HS-27A (cell line): ENCODE results near the gene AATF.

ENCODE experiments used
- DNase-seq: peaks from one replicate; pipeline ENCODE4 v3.0.0-alpha.2; 2012; ENCODE audit warnings: low read depth, missing footprints

AATF gene

DNA sequence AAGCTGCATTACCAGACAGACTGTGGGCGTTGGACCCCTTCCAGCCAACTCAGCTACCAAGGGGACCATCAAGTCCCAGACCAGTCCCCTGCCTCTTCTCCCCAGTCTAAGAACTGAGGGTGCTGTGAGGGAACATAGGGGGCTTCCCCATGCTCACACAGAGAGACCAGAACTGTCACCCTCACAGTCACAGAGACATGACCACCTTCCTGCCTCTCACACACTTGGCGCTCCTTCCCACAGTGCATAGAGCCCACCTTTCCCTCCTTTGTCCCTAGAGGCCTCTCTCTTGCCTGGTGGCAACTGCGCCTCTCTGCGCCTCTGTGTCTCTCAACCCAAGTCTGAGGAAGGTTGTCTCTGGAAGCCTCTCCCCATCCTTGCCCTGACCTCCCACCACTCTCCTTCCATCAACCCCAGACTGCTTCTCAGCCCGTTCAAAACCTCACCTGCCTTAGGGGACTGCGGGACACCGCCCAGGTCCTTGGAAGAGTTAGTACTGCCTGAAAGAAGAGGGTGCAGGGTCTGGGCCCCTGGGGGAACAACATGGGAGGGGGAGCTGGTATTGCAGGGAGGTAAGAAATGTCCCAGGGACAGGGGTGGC lies 17.6 kb upstream of the AATF start:
- no peak for DNase-seq

DNA sequence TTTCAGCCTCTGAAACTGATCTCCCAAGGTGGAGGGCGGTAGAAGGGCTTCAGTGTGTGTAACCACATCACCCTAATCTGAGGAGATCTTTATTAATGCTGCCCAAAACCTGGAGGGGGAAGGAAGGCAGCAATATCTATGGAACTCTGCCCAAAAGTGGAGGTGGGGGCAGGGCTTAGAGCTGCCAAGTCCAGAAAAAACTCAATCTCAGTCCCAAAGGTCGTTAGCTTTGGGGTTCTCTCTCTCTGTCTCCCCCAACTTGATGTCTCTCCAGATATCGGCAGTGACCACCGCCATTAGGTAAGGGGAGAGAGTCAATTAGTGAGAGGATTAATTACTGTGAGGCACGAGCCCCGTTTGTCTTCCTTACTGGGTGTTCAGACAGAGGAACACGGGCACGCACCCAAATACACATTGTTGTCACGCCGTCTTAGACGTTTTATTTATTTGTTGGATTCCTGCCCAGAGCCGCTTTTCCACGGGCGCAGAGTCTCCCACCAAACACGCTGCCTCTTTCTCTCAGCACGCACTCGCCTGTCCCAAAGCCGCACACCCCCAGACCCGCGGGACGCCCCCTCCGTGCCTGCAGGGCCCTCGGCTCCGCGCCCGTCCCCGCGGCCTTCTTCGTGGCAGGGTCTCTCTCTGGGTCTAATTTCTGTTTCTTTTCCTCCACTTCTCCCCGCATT lies 16.9 kb upstream of the AATF start:
- no peak for DNase-seq

DNA sequence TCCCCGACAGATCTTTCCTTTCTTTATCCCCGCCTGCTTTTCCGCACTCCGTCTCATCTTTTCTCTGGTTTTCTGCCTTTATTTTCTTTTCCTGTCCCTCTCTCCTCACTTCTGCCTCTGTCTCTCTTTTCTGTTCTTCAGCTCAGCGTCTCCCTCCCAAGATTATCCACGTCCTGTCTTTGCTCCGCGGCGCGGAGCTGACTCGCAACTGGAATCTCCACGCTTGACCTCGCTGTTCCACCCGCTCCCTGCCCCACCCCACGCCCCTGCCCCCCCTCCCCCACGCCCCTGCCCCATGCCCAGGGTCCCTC lies 16.4 kb upstream of the AATF start:
- no peak for DNase-seq

DNA sequence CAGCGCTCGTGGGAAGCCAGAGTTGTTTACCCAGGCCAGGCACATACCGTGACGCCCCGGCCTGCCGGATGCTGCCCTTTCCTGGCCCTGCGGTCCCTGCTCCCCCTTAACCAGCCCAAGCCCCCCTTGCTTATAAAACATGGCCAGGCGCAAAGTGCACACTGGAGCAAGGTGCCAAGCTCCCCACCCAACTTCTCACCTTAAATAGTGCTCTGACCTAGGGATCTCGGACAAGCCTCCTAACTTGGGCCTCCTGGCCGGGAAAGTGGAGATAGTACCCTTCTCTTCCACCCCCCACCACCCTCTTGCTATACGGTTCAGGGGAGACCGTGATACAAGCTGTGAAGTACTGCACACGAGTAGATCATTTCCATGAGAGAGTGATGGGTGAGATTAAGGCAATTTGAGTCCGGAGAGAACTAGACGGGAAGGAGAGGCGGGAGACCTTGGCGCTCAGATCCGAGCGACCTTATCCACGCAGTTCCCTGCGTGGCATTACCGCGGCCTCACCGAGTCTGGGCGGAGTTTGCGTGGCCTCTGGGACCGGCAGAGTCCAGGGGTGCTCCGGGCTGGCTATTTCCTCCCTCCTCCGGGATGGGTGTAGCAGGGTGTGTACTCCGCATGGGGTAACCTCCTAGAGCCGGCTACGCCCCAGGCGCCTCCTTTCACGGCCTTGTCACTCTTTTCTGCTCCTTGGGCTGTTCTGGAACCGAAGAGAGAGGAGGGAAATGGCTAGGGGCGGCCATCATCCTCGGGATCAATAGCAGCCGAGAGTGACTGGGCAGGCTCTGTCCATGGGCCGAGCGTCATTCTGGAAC lies 15.9 kb upstream of the AATF start:
- DNase-seq = no peak

DNA sequence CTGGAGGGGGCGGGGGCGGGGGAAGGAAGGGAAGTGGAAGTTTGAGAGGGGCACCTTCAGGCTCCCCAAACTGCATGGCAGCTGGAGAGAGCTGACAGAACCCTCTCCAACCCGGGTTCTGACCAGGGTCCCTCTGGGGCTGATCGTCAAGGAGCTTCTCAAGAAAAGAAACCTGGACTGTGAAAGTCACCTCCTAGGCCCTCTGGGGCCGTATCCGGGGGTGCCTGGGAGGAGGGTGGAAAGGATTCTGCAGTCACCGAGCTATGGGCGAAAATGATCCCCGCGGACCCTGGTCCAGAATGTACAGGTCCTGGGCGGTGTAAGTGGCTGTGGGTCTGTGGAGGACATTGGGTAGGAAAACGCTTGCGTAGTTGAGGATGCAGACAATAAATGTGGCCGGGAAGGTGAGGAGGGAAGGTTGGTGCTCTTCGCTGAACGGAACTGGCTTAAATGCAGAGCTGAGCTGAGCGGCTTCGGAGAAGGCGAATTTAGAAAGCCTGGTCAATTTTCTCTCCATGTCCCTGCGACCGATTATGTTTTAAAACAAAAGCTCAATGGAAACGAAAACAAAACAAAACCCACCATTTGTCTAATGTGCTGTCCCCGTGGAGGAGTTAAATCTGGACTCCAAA lies 15.1 kb upstream of the AATF start:
- DNase-seq = no peak

DNA sequence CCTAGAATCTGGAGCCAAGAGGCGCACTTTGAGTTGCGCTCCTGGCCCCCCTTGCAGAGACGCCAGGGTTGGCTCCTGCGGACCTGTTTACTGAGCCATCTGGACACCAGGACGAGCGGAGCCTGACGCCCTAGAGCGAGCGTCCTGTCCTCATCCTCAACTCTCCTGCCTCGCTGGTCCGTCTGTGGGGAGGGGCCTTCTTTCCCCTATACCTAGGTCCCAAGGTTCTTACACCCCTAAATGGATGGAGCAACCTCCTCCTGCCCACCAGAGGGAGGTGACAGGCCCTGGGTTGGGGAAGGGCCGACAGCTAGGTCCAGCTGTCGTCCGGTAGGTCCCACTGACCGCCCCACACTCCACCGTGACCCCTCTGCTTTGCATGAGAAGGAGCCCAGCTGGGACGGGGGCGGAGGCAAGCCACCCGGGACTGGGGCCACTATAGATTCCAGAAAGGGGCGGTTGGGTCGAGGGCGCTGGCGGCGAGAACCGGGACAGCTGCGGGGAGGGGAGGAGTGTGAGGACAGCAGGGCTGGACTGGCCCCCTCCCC lies 14.5 kb upstream of the AATF start:
- DNase-seq = no peak

DNA sequence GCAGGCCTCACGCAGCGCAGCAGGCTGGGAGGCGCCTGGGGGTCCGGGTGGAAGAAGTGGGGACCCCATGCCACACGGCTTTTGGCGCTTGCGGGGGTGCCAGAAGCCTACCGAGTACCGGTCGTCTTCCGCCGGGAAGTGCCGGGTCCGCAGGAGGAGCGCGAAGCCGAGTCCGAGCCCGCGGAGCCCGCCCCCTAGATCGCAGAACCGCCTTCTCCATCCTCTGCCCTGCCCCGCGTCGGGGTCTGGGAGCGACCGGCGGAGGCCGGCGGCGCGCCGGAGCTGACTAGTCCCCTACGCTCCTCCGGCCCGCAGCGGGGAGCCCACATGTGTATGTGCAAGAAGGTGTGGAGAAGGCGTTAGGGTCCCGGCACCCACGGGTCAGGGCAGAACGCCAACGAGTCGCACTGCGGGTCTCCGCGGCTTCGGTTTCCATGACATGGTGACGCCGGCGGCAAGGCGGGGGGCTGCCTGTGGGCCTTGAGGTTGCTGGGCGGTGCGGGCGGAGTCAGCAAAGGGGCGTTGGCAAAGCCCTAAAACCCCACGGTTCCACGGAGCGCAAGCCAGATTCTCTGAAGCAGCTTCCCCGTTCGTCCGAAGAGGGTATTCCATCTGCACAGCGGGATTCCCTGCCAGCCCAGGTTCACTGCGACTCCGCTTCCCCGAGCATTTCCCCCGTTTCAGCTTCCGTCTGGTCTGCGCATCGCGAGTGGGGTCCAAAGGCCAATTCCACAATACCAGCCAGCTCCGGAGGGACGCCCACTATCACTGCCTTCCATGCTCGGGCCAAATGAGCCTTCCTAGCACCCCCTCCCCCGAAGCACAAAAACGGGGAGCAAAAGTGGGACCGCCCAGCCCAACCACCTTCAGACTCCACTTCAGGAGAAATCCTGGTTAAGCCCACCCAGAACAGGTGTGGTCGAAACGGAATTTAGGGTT lies 13.8 kb upstream of the AATF start:
- no peak for DNase-seq

DNA sequence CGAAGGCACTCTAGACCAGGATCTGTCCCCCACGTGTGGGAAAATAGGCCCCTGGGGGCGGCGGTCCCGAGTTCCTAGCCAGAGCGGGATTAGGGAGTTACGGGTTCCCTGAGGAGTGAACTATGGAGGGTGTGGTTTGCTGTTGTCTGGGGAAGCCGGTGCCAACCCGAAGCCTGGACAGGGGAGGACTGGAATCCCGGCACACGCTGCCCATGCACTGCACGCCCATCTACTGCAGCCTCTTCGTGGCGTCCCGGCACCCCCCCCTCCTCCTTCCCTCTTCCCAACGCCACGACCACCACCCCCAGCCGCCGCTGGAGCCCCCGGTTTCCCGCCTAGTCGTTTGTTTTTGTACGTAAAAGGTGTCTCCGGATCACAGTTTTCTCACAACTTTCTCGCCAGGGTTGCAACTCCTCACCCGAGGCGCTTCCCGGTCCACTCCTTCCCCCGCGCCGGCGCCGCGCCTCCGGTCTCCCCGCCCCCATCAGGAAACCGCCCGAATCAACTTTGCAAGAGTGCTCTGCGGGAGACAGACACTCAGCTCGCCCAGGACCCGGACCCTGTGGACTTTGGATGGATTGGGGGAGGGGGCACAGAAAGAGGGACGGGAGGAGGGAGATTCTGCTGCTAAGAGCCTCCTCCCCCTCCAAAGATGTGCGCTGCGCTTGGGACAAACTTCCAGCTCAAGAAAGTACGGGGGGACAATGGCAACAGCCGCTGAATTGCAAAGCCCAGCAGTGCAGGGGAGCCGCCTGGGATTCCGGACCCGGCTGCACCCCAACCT lies 12.9 kb upstream of the AATF start:
- DNase-seq = no peak

DNA sequence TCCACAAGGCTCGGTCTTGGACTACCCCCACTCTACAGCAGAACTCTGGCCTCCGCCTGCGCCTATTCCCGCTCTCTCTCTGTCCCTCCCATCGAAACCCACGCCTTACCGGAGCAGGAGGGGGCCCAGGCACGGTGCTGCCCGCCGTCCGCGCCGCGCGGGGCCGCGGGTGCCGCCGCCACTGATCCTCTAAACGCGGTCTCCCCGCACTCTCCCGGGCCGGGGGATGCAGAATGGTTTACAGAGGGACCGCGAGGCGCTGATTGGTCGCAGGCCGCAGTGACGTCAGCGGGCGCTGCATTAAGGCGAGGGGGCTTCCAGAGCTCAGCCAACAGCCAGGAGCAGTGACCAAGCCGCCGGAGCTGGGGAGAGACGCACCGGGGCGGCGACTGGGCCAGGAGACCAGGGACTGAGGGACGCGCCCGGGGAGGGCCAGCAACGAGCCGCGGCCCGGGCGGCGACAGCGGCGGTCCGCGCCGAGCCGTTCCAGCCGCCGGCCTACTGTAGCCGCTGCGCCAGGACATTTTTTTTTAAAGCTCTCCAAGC lies 12.2 kb upstream of the AATF start:
- no peak for DNase-seq

DNA sequence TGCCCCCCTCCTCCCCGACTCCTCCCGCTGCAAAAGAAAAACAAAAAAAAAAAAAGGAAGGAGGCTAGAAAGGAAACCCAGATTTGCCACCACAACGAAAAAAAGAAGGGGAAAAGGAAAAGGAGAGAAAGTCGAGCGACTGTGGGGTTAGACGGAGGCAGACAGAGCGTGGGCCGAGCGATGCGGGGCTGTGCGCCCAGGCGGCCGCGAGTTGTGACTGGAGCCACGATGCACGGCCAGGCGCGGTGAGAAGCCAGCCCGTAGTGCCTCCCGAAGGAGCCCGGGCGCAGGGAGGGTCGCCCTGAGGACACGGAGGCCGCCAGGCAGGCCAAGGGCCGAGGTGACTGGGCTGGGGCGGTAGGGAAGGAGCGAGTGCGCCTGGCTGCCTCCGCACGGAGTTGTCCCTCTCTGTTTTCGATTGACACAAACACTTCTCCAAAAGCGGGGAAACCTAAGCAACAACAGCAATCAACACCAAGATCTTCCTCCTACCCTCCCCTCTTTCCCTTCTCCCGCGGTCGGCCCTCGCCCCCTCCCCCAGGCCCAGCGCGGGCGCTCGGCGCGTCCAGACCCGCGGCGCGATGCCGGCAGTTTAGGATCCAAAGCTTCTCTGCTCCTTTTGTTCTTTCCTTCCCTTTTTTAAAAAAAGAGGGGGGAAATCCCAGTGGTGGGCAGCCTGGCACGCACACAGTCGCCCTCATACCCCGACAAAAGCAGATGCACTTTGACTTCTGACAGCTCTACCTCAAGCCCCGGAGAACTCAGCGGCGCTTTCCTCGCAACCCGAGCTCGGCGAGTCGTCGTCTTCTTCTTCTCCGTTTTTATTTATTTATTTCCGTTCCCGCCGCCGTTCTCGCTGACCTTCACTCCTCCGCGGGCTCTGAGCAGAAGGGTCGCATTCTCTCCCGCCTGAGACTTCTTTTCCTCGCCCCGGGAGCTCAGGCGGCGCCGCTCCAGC lies 11.5 kb upstream of the AATF start, which contains the start of gene LHX1:
Gene LHX1 (plus strand): TSS at position 475 of the 958 bp plus-strand sequence. CDS start 723 bp downstream, outside the sequence.
- DNase-seq = no peak

DNA sequence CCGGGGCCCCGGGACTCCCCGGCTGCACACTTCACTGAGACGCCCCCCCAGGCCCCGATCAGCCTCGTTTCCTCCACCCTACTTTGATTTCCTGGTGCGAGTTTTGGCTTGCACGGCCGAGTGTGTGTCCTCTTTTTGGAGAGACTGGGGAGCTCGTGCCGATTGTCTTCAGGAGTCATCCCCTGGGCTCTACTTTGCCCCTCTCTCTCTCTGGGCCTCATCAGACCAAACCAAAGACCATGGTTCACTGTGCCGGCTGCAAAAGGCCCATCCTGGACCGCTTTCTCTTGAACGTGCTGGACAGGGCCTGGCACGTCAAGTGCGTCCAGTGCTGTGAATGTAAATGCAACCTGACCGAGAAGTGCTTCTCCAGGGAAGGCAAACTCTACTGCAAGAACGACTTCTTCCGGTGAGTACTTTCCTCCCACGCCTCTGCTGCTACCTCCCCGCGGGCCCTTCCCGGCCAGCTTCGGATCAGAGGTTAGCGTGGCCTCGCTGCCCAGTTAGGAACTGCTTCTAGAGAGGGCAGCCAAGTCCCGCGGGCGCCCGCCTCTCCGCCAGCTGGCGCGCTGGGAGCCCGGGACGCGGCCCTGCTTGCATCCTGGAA lies 10.7 kb upstream of the AATF start:
- DNase-seq = no peak

DNA sequence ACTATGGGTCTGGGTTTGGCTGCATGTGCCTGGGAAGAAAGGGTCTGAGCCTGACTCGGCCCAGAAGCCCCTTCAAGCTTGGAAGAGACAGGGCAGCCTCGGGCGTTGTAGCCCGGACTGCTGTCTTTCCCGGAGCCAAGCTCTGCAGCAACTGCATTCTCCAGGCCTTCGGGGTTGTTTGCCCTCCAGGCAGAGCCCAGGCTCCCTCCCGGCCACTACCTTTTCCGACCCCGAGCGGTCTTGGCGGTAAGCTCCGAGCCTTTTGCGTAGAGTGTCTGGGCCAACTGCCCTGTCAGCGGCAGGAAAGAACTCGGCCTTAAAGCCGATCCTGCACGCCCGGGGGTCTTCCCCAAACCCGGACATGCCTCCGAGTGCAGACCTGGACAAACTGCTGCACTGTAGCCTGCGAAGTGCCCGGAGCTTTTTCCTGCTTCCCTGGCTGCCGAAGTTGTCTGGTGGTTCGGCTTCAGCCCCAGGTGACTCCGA lies 10.1 kb upstream of the AATF start:
- DNase-seq = no peak

DNA sequence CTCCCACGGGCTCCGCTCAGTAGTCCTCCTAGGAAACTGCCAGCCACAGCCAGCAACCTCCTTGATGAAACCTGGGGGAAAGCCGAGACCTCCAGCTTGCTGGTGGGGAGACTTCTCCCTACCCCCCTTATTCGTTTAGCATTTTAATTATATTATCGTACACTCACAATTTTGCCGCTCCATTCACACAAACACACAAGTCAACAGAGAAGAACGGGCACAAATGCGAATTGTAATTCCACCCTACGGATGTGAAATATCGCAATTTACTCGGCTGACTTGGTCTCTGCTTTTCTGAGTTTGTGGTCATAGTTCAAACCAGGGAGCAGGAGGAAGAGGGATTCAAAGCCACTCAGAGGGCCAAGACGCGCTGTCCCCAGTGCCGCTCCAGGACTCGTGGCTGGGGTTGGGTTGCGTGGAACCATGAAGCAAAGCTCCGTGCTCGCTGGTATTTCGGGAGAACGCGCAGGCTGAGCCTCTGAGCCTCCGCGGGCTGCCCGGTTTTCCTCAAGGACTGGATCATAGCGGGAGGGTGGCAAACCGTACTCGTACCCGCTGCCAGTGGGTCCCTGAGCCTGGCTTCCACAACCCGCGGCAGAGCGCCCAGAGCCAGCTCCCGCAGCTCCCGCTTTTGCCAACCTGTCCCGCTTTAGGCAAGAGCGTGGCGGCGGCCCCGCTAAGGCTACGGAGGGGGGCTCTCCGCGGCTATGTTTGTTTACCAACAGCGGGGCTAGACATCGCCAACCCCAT lies 9.5 kb upstream of the AATF start:
- no peak for DNase-seq

DNA sequence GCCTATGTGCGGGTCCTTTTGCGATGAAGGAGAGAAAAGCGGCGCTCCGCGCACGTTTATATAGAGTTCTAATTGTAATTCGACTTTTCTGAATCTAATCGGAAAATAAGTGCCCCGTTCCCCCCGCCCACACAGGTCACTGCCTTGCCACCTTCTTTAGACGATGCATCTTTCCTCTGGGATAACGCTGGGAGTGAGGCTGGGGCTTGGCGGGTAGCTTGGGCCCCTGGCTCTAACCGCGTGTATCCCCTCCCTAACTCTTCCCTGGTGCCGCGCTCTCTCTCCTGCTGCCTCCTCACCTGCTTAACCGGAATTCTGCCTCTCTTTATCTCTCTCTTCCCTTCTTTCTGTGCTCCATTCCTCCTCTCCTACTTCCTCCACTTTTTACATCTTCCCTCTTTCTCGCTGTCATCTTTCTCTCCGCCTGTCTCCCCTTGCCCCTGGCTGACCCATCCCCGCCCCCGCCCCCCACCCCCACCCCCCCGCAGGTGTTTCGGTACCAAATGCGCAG lies 8.9 kb upstream of the AATF start:
- no peak for DNase-seq

DNA sequence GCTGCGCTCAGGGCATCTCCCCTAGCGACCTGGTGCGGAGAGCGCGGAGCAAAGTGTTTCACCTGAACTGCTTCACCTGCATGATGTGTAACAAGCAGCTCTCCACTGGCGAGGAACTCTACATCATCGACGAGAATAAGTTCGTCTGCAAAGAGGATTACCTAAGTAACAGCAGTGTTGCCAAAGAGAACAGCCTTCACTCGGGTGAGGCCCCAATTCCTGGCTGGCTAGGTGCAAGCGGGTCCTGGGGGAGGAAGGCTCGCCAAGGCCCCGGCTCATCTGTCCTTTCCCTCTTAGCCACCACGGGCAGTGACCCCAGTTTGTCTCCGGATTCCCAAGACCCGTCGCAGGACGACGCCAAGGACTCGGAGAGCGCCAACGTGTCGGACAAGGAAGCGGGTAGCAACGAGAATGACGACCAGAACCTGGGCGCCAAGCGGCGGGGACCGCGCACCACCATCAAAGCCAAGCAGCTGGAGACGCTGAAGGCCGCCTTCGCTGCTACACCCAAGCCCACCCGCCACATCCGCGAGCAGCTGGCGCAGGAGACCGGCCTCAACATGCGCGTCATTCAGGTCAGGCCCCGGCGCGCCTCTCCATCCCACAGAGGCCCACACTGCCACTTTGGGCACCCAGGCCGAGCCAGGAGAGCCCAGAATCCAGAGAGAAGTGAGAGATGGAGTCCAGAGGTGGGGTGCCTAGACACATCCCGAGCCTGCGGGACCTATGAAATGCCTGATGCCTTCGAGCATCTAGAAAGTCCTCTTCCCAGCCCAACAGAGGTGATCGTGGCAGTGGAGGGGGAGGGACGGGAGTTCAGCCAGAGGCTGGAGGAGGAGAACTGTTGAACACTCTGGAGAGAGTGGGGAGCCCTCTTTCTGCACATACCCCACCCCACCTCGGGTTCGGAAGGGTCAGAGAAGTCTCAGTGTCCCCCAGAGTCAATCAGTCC lies 8.2 kb upstream of the AATF start:
- DNase-seq = no peak

DNA sequence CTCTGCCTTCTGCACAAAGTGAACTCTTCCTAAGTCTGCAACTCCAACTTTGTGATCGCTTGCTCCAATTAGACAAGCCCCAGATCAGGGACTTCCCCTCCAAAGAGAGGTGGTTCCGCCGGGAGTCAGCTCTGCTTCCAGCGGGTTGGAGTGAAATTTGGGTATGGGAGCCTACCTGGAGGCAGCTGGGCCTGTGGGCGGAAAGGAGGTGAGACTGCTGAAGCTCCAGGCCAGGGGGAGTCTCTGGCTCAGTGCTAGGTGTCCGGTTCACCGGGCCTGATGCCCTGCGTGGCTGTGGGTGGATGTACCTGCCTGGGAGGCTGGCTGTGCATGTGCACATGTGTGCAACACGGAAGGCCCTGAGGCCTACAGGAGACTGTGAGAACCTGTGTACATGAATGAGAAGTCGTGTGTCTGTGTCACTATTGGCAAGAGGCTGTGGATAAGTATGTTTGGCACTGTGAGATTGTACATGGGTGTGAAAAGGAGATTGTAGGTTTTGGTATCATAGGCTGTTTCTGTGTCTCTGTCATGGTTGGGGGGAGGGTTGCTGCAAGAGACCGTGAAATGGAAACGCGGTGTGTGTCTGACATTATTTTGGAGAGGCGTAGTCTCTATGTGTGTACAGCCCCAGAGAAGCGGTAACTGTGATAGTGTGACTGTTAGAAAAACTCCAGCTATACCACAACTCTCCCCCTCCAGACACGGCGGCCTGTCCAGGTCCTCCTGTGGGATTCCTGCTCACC lies 7.3 kb upstream of the AATF start:
- DNase-seq = no peak
